Hepatocyte (in vitro differentiated cells): Measurements from ENCODE around the gene BTRC. TPM values are rescaled to one million over a fixed set of nuclear protein-coding genes. Genes with fewer than 3 reads are reported as not detected.

Source experiments
- DNase-seq: peaks from one replicate; pipeline ENCODE4 v3.0.0-alpha.2; 2016; ENCODE audit warnings: low spot score
- H2AFZ ChIP-seq: fragments of 200-600 bp; sonication (generic); 2 replicates; pipeline ENCODE4 v1.6.0; 2016; ENCODE audit warnings: antibody characterized with exemption, mild to moderate bottlenecking
- H3K27ac ChIP-seq: fragments of 200-600 bp; sonication (generic); 2 replicates; pipeline ENCODE4 v1.5.1; 2016; ENCODE audit warnings: mild to moderate bottlenecking
- H3K27me3 ChIP-seq: fragments of 200-600 bp; sonication (generic); 2 replicates; pipeline ENCODE4 v1.6.1; 2016
- H3K36me3 ChIP-seq: fragments of 200-600 bp; sonication (generic); replicated peaks from 2 replicates; pipeline ENCODE4 v1.5.1; 2016; ENCODE audit warnings: low read depth; ENCODE audit not compliant: insufficient read depth
- H3K4me1 ChIP-seq: fragments of 200-600 bp; sonication (generic); 2 replicates; pipeline ENCODE4 v1.5.1; 2016; ENCODE audit warnings: mild to moderate bottlenecking, moderate library complexity; ENCODE audit not compliant: insufficient read depth
- H3K4me2 ChIP-seq: fragments of 200-600 bp; sonication (generic); 2 replicates; pipeline ENCODE4 v1.6.0; 2016
- H3K4me3 ChIP-seq: fragments of 200-600 bp; sonication (generic); 2 replicates; pipeline ENCODE4 v1.5.1; 2016; ENCODE audit warnings: mild to moderate bottlenecking
- H3K79me2 ChIP-seq: fragments of 200-600 bp; sonication (generic); 2 replicates; pipeline ENCODE4 v1.6.0; 2017; ENCODE audit warnings: mild to moderate bottlenecking
- H3K9me2 ChIP-seq: fragments of 200-600 bp; sonication (generic); replicated peaks from 2 replicates; pipeline ENCODE4 v1.6.0; 2017; ENCODE audit warnings: mild to moderate bottlenecking; ENCODE audit not compliant: insufficient read depth
- H3K9me3 ChIP-seq: fragments of 200-600 bp; sonication (generic); 2 replicates; pipeline ENCODE4 v1.5.1; 2016; ENCODE audit warnings: low read depth, mild to moderate bottlenecking
- H4K20me1 ChIP-seq: fragments of 200-600 bp; sonication (generic); 2 replicates; pipeline ENCODE4 v1.6.0; 2016; ENCODE audit warnings: mild to moderate bottlenecking; ENCODE audit not compliant: insufficient read depth, poor library complexity, severe bottlenecking
- CTCF ChIP-seq: fragments of 200-600 bp; sonication (generic); IDR thresholded peaks from 2 replicates; pipeline ENCODE4 v1.5.1; 2016; ENCODE audit warnings: antibody characterized with exemption, mild to moderate bottlenecking; ENCODE audit not compliant: poor library complexity
- EZH2 ChIP-seq: fragments of 200-600 bp; sonication (generic); IDR thresholded peaks from 2 replicates; pipeline ENCODE4 v1.6.1; 2016; ENCODE audit warnings: antibody characterized with exemption, mild to moderate bottlenecking, borderline replicate concordance
- EZH2phosphoT487 ChIP-seq: fragments of 200-600 bp; sonication (generic); IDR thresholded peaks from one replicate; pipeline ENCODE4 v1.6.1; 2018; ENCODE audit warnings: antibody characterized with exemption, mild to moderate bottlenecking, low read depth, moderate library complexity; ENCODE audit not compliant: unreplicated experiment, severe bottlenecking
- WGBS: methylation state at CpG from one replicate; pipeline ENCODE4 v1.1.6; 2016; ENCODE audit warnings: low lambda C conversion rate; ENCODE audit errors: missing lambda C conversion rate; 5-methylcytosine and 5-hydroxymethylcytosine counted together
- polyA plus RNA-seq: library from polyadenylated mRNA; unstranded; fragments of >200 nt; fragmentation: Nextera tagmentation; extraction: Ambion mirVana; gene quantifications from 2 replicates; pipeline ENCODE4 v1.2.1, GENCODE V29; 2016
- total RNA-seq: library from RNA; depleted of rRNA; stranded (reverse); fragments of >200 nt; gene quantifications from 2 replicates; pipeline ENCODE4 v1.2.3, GENCODE V29; 2014

The BTRC gene
- total and polyA plus RNA-seq, 2 experiments from 2014 or later: 14.5 to 24.3 TPM

- no peaks in the 10 kb centered on the region for H3K36me3 ChIP-seq
- no peaks in the 10 kb centered on the region for H3K27me3 ChIP-seq
- H3K9me2 ChIP-seq: no peaks in the 10 kb centered on the region
- H3K27ac ChIP-seq: no peak overlapping the region
- no peak for TF ChIP-seq CTCF
- TF ChIP-seq EZH2phosphoT487: no peak
- no peak for TF ChIP-seq EZH2
- H3K79me2 ChIP-seq: peaks cover 49% of the 10 kb centered on the region
- DNase-seq: no peak
- no peak overlapping the region for H2AFZ ChIP-seq
- H3K4me3 ChIP-seq: no peak overlapping the region
- H3K4me1 ChIP-seq: no peaks in the 10 kb centered on the region
- no peaks in the 10 kb centered on the region for H4K20me1 ChIP-seq
- no peaks in the 10 kb centered on the region for H3K9me3 ChIP-seq
- 78% methylated on average over 2 of the region's 2 CpGs for WGBS
- H3K4me2 ChIP-seq: no peak overlapping the region
Measured at GRCh38 chr10:101403161-101403560, 49.2 kb downstream of the BTRC start.

- Histone ChIP-seq H3K9me3 (no peaks in the 10 kb centered on the region), H2AFZ (no peak overlapping the region), H3K4me1 (no peaks in the 10 kb centered on the region), H3K27ac (no peak overlapping the region), H3K27me3 (no peaks in the 10 kb centered on the region), H3K4me3 (no peak overlapping the region), H3K4me2 (no peak overlapping the region), H4K20me1 (no peaks in the 10 kb centered on the region), H3K36me3 (peaks cover 4% of the 10 kb centered on the region), H3K79me2 (peaks cover 41% of the 10 kb centered on the region), H3K9me2 (no peaks in the 10 kb centered on the region)
- DNase-seq: no peak
- TF ChIP-seq EZH2 (no peak), EZH2phosphoT487 (no peak), CTCF (no peak)
- WGBS: 92% methylated on average over 2 of the region's 2 CpGs
Measured at GRCh38 chr10:101405001-101405400, 51.0 kb downstream of the BTRC start.

GRCh38 chr10:101411598-101411997 lies 57.6 kb downstream of the BTRC start:
- H3K27ac ChIP-seq: no peak overlapping the region
- no peak overlapping the region for H3K4me3 ChIP-seq
- H3K36me3 ChIP-seq: peaks cover 4% of the 10 kb centered on the region
- DNase-seq: no peak
- H2AFZ ChIP-seq: no peak overlapping the region
- H3K4me2 ChIP-seq: no peak overlapping the region
- no peak for TF ChIP-seq EZH2phosphoT487
- TF ChIP-seq CTCF: no peak
- no peak for TF ChIP-seq EZH2
- peaks cover 35% of the 10 kb centered on the region for H3K79me2 ChIP-seq
- no peaks in the 10 kb centered on the region for H3K9me3 ChIP-seq
- H4K20me1 ChIP-seq: peaks cover 9% of the 10 kb centered on the region
- H3K4me1 ChIP-seq: no peaks in the 10 kb centered on the region
- H3K9me2 ChIP-seq: no peaks in the 10 kb centered on the region
- no peaks in the 10 kb centered on the region for H3K27me3 ChIP-seq

- WGBS: 89% methylated on average over 2 of the region's 2 CpGs
Measured at GRCh38 chr10:101414034-101414433, 60.1 kb downstream of the BTRC start.

More at GRCh38 chr10:101414034-101414433, 60.1 kb downstream of the BTRC start:
- no peak for DNase-seq
- H2AFZ ChIP-seq: no peak overlapping the region
- no peak overlapping the region for H3K4me2 ChIP-seq
- H3K27ac ChIP-seq: no peak overlapping the region
- H3K79me2 ChIP-seq: peaks cover 48% of the 10 kb centered on the region
- no peaks in the 10 kb centered on the region for H3K4me1 ChIP-seq
- TF ChIP-seq EZH2 (no peak), EZH2phosphoT487 (no peak), CTCF (no peak)
- peaks cover 4% of the 10 kb centered on the region for H3K36me3 ChIP-seq
- H3K4me3 ChIP-seq: no peak overlapping the region
- no peaks in the 10 kb centered on the region for H3K9me2 ChIP-seq
- no peaks in the 10 kb centered on the region for H3K9me3 ChIP-seq
- H3K27me3 ChIP-seq: no peaks in the 10 kb centered on the region
- peaks cover 11% of the 10 kb centered on the region for H4K20me1 ChIP-seq
